HG03342 (cell line): ENCODE data around the gene UPB1.

Experiments
- ATAC-seq: cut with Tn5 transposase; IDR thresholded peaks from one replicate; pipeline ENCODE4 v1.9.1; 2021; ENCODE audit warnings: mild to moderate bottlenecking, moderate library complexity; ENCODE audit not compliant: unreplicated experiment

The UPB1 gene

DNA sequence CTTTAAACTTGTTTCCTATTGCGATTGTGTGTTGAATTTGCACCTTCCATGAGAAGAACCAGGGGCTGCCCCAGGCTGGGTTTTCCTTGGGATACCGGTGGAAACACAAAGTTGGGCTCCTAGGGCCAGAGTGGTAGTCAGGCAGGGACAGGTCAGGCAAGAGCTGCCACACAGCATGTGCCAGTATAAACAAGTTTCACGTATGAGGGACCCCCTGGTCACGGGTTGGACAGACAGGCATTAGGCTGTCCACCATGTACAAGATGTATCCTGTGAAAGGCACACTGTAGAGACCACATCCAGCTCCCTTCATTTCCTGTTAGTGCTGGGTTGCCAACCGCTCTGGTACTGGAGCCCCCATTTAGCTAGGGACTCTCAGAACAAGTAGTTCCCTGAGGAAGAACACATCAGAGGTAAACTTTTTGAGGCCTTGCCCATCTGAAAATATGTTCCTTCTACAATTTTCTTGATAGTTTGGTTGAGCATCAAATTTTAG is 8.8 kb downstream of the UPB1 start:
- no peak for ATAC-seq

- ATAC-seq, result no peak
Observed at GRCh38 chr22:24504540-24504939, 9.4 kb downstream of the UPB1 start.

DNA sequence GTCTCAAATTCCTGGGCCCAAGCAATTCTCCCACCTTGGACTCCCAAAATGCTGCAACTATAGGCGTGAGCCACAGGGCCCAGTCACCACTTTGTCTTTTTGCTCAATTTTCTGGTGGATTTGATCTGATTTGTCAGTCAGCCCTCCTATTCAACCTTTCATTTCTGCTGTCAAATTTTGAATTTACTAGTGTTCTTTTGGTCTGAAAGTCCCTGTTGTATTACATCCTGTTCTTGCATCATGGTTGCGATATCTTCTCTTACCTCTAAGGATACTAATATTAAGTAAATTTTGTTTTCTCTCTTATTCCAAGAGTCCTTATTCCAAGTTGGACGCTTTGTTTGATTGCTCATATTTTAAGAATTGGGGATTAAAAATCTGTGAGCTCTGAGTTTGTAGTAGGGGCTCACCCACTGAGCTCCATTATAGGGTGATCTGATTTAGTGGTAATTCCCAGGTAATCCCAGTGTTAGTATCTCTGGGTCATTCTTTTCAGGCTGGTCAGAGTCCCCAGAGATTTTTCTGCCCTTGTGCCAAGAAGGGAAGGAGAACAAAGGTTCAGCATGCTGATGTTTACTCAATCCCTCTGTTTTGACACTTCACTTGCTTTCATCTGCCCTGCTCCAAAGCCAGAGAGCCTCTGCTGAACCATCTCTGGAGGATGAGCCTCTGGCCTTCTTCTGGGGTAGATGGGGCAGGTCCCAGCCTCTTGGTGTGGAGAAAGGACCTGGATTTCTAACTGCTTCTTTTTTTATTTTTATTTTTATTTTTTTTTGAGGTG is 10.0 kb downstream of the UPB1 start:
- no peak for ATAC-seq

DNA sequence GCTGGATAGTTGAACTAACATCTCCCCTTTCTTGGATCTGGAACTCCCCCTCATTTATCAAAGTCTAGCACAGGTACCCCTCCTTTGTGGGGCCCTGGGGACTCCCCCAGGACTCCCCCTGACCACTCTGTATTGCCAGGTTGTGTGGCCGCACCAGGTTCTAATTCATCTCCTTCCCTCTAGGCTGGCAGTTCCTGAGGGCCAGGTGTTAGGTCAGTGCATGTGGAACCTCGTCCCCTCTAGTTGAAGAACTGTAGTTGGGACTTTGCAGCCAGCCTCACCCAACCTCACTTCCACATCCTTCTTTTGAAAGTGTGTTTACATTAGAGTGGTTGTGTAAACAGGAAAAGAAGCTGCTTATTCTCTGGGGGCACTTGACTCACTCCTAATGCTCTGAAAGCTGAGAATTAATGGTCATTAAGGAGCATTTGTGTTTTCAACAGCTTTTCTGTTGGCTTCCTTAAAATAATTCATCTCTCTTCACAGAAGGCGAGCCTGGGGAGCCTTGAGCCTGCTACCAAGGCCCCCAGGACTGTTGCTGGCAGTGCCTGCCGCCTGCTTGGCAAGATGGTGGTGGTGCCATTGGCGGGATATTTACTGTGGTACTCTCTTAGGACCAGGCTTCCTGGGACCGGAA is 11.8 kb downstream of the UPB1 start:
- no peak for ATAC-seq

DNA sequence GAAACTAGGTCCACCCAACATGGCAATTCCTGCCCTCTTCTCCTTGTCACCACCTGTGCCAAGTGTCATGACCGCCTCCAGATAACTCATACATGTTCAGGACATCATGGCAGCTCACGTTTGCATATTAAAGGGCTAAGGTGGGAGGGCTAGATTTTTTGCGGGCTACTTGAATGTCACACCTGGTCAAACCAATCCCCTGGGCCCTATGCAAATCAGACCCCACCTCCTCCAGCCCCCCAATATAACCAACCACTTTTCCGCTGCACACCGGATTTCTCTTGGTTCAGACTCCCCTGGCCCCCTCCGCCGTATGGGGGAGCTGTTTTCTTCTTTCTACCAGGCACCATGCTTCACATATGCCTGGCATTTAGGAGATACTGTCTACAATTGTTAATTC is 12.6 kb downstream of the UPB1 start:
- no peak for ATAC-seq

DNA sequence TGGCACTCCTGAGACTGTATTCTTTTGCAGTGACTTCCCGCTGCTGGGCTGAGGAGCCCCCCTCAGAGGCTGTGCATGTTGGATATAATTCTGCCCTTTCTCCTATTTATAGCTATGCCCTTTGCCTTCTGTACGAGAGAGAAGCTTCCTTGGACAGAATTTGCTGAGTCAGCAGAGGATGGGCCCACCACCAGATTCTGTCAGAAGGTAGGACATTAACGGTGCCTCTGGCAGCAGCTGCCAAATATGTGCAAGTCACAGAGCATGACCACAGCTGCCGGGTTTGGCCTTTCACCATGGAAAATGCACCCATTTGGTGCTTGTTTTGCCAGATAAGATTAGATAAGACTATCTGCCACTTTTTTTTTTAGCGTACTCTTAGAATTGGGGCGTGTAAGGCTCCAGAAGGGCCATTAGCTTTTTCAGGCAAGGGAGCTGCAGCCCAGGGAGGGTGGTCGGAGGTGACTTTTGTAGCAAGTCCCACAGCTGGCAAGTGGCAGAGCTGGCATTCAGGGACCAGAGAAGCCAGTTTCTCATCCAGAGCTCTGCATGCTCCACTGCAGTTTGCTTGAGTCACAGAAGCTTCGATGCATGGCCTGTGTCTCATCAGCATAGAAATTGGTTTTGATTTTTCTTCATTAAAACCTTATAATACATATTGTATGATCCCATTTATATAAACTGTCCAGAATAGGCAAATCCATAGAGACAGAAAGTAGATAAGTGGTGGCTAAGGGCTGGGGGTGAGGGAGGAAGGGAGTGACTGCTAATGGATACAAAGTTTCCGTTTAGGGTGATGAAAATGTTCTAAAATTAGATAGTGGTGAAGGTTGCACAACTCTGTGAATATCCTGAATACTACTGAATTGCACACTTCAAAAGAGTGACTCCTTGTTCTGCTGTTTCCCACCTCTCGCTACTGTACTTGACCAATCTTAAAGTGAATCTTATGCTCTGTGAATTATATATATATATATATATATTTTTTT is 15.8 kb downstream of the UPB1 start:
- ATAC-seq, result no peak

- no peak for ATAC-seq
Observed at GRCh38 chr22:24512043-24512442, 16.9 kb downstream of the UPB1 start.

DNA sequence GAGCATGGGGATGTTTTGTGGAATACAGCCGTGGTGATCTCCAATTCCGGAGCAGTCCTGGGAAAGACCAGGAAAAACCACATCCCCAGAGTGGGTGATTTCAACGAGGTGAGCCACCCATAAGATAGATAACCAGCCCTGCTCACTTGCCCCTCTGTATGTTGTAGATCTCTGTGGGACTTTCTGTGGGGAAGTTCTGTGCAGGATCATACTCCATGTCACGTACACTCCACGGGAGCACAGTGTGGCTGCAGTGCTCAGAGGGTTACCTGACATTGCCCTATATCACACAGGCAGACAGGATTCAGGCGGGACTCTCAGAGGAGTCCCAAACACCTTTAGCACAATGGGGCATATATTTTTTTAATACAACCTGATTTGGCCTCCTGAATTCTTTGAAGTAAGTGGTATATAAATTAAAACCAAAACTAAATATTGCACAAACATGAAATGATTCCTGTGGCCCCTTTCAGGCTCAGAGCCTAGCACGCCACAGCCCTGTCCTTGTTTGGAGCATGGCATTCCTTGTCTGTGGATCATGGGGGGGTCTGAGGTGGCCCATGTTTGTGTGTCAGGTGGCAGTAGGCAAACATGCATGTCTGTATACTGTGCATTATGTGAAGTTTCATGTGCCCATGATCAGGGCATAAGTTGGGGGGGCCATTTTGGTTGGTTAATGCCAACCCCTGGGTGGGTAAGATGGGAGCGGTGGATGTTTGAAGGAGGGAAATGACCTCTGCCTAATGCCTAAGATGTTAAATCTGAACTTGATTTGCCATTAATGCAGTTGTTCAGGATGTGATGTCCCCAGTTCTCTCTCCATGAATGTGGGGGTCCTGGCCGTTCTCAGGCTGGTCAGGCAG is 18.5 kb downstream of the UPB1 start:
- ATAC-seq, result no peak

DNA sequence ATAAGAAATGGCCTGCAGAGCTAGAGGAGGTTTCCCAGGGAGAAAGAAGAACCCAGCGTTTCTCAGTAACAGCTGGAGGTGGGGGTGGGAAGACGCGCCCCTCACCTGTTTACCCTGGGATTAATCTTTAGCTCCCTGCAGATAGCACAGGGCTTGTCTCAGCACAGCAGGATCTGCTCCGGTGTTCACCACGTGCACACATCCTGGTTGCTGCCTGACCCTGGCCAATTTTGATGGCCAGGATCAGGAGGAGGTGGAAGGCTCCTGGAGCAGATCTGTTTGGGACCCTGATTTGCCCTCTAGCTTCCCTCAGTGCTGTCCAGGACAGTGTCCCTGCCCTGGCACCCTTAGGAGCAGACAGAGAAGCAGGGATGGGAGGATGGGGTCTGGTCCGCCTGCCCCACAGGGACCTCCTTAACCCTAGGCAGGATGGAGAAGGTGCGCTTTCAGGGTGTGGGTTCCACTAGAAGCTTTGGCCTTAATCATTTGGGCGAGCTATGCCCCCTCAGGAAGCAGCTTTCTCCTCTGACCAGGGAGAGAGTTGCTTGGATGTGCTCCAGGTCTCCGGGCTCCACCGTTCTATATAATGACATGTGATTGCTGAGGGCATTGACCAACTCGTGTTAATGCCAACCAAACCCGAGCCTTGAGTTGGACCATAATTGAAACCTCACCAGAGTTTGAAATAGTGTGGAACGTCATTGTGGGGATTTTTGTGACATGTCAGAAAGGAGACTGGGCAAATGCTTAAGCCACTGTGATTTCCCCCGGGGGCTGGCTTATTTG is 19.3 kb downstream of the UPB1 start:
- no peak for ATAC-seq

DNA sequence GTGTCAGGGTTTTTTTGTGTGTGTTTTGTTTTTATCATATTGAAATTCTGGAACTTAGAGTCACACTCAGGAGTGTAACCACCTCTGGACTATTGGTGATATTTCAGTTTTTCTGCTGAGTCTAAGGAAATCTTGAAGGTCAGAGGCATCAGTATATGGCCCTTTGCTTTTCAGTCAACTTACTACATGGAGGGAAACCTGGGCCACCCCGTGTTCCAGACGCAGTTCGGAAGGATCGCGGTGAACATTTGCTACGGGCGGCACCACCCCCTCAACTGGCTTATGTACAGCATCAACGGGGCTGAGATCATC is 19.9 kb downstream of the UPB1 start:
- no peak for ATAC-seq

DNA sequence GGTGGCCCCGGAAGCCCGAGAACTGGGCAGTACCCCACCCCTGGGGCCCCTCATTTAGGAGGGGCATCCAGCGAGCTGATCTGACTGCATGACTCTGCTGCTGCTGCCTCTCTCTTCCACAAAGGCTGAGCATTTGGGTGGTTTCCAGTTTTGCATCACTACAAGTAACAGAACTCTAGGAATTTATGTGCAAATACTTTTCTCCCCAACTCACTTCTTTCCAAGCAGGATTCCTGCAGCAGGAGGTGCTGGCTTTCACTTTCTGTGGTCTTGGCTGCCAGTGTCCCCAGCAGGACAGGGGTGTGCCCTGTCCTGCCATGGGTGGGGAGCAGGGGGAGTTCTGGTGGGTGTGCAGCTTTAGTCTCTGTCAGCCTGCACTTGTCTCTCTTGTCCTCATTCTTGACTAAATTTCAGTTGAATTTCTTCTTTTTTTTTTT is 21.2 kb downstream of the UPB1 start:
- no peak for ATAC-seq

DNA sequence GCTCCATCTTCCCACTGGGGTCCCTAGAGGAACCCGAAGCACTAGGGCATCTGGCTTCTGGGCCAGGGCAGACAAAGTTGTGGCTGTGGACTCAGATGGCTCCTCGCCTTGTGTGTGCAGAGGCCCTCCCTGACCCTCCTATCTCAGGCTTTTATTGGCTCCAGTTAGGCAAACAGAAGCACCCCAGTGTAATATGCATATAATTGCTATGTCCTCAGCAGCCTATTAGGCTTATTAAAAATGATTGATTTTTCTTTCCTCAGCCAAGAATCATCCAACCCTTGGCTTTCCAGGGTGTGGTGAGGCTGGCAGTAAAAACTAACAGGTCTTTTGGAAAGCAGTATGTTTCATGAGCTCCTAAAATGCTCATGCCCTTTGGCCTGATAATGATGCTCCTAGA is 22.3 kb downstream of the UPB1 start:
- ATAC-seq, result no peak

- ATAC-seq, result no peak
Observed at GRCh38 chr22:24518228-24518627, 23.1 kb downstream of the UPB1 start.

- no peak for ATAC-seq
Observed at GRCh38 chr22:24518771-24519485, 23.8 kb downstream of the UPB1 start.

DNA sequence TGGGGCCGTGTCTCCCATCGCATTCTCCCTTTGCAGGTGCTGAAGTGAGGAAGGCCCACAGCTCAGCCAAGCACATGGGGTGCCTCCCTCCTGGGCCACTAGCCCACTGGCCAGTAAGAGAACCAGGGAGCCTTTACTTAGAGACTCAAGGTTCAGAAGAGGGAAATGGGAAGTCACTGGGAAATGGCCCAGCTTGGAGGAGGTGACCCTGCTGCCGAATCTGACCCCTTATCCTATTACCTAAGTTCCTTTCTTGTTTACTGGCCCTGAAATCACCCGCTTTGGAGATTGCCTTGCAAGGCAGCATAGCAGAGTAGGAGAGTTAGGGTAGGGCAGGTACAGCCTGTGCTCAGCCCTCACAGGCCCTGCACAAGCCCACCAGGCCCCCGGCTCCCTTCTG is 24.4 kb downstream of the UPB1 start:
- no peak for ATAC-seq

DNA sequence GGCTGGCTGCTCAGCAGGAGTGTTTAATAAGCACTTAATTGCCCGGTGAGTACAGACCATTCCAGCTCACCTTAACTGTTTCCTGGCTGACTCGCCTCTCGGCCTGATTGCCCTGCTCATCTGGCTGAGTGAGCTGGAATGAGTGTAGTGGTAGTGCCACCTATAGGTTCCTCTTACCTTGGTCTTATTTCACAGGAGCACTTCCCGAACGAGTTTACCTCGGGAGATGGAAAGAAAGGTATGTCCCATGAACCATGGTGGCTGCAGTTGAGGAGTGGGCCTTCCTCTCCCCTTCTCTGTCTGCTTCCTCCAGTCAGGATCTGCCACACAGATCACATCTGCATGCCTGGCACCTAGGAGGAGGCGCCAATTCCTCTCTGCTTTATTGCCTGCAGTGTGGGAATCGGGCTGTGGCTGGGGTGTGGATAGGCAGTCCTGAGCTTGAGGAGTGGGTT is 26.7 kb downstream of the UPB1 start:
- no peak for ATAC-seq

DNA sequence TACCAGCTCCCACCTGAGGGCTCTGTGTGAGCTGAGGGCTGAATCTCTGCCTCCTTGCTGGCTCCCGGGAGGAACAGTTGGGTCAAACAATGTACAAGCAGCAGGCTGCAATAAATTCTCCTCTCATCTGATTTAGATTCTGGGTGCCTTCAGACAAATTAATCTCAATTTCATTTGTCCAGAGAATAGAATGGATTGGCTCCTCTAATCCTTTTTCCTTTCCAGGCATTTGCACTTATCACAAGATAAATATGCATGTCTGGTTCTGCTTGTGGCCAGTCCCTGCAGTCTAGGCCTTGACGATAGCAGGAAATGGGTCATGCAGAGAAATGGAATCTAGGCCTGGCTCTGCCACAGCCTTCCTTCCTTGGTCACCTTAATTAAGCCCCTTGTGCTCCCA is 28.7 kb downstream of the UPB1 start:
- no peak for ATAC-seq

DNA sequence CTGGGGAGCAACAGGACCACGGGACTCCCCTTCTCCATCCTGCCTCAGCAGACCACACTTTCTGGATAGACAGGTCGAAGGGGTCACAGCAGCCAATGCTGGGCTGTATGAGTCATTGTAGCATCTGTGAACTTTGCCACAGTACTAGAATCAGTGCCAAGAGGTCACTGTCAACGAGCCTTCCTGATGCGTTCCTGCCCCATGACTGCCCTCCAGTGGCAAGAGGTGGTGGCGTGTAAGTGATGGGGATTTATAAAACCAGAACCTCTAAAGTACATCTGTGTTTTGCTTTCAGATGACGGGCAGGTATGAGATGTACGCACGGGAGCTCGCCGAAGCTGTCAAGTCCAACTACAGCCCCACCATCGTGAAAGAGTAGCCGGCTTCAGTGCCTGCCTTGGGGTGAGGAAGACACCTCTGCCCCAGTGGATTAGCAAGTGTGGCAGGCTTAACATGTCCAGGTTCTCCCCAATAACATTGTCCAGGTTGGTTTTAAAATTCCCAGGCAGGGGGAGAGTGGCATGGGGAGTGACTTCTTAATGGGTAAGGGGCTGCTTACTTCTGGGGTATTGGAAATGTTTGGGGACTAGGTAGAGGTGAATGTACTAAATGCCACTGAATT is 30.4 kb downstream of the UPB1 start:
- ATAC-seq, result peak; percentile 81

GRCh38 chr22:24526191-24526590 is 31.1 kb downstream of the UPB1 start:
- no peak for ATAC-seq
